Erythroblast (primary cell): ENCODE measurements around the gene TUBA3D.
"Not testable (repeated sequence)": the region's sequence is repeated elsewhere in the genome, so short reads cannot be mapped to it uniquely, and the experiment has no call there.

ENCODE experiments used
- DNase-seq, 2 experiments: peaks; one replicate each; lab custom pipeline; 2025; lab: John Stamatoyannopoulos, UW
- GATA1 ChIP-seq: IDR thresholded peaks from 2 replicates; pipeline ENCODE4 v1.6.1; 2011; ENCODE audit warnings: low read depth, mild to moderate bottlenecking, control low read depth, low read length, moderate library complexity
- POLR2A ChIP-seq: IDR thresholded peaks from 2 replicates; pipeline ENCODE4 v1.6.1; 2011; ENCODE audit warnings: mild to moderate bottlenecking, low read length

TUBA3D gene

DNA sequence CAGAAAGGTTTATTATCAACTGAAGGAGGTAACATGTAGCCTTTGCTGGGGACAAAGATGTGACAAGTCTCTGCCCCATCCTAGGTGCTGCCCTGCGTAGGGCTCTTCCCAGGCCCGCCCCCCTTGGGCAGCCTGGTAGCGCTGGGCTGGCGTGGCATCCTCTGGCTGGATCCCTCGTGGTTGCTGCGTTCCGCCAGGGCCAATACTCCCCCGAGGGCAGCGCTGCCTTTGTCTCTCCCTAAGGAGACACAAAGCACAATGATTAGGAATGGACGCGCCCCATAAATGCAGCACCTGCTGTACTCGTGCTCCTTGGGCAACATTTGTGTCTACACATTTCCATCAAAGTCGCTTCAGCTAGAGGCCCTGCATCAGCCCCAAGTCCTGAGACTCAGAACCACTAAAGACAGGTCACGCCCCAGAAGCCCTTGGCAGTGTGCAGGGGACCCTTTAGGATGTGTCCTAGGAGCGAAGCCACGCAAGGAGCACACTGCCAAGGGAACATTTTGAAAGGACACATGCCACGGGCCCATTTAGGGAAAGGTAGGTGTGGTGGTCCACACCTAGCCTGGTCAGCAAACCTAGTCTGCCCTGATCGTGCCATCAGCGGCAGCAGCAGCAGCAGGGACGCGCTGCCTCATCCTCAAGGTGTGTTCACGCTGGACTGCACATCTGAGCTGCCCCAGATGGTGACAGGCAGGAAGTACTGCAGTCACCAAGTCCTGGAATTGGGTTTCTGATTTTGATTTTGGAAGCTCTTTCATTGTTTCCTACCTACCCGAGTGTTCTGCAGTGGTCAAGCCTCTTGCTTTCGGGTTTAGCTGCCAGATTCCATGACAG, 8.3 kb downstream of the TUBA3D start:
- not testable (repeated sequence) for DNase-seq

GRCh38 chr2:131484906-131485460, 9.1 kb downstream of the TUBA3D start:
- not testable (repeated sequence) for DNase-seq

DNA sequence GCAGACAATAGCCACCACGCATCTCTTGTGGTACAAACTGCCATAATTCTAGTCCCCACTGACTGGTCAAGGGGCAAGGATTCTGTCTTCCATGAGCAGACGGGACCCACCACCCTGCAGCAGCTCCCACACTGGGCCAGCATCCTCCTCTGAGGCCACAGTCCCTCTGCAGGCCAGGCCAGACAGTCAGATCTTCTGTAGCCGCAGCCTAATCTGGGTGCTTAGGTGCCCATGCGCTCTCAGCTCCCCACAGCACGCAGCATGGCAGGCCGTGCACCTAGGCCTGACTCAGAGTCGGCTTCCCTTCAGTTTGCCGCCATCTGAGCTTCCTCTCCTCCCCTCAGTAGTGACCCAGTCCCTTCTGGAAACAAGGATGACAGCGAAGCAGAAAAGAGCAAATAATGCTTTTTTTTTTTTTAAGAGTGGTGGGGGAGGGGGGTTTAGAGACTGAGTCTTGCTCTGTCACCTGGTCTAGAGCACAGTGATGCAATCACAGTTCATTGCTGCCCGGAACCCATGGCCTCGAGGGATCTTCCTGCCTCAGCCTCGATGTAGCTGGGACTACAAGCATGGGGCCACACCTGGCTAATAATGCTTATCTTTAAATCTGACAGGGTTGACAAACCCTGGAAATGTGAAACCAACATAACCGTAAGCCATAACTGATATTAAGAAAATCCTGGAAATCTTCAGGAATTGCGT, 10.4 kb downstream of the TUBA3D start:
- DNase-seq: not testable (repeated sequence)

GRCh38 chr2:131488306-131489205, 12.6 kb downstream of the TUBA3D start:
- no peak for DNase-seq
- TF ChIP-seq GATA1 (no peak), POLR2A (no peak)

DNA sequence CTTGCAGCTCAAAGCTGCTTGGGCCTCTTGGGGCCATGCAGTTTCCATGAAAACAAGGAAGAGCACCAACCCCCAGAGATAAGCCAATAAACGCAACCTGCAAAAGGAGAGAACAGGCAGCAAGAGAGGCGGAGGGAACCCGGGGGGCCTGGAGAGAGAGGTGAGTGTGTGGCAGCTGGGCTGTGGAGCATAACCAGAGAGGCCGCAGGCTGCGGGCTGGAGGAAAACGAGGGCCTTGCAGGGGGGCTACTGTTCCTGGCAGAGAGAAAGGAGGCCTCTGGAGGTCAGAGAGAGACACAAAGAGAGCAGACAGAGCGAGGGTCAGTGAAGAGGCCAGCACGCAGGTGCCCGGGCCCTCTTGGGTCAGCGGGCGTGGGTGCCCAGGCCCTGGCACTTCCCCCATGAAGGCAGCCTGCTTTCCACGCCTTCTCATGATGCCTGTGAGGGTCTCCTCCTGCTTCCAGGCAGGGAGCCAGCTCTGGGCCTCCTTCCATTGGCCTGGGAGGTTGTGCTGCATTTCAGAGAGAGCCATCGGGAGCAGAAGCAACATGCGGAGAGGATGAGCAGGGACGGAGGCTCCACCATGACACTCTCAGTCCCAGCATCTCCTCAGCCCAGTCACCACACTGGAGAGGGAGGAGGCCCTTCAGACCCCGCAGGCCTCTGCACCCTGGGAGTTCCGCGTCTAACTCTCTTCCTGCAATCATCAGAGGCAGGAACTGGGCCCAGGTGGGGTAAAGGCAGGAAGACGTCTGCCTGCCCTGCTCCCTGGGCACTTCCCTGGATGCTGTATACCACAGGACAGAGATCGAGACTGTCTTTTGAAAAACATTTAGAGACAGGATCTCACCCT, 14.9 kb downstream of the TUBA3D start:
- peak; percentile 30 to 44 for DNase-seq

- peak; percentile 30 to 44 for DNase-seq
Observed at GRCh38 chr2:131491469-131491836, 15.5 kb downstream of the TUBA3D start.

DNA sequence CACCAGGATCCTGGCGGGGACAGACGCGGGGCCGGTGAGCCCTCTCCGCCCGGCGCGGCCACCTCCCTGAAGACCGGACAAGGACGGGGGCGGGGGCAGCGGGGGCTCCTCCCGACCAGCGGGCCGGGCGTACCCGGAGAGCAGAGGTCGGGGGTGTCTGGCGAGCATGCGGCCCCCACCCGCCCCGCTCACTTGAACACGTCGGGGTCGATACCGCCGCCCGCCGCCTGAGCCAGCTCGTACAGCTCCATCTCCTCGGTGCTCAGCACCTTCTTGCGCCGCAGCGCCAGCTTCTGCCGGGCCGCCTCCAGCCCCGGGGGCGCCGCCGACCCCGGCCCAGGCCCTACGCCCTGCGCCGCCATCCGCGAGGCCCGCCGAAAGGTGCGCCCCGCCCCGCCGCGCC, 16.1 kb downstream of the TUBA3D start, which contains the start of gene MZT2A:
Gene MZT2A, minus strand, starts transcription at position 383 of the 403 bp plus-strand sequence. Its CDS starts 21 bp downstream, at position 362.
- peak in 1 of 2 experiments; percentile 80 for DNase-seq

GRCh38 chr2:131492418-131493198, 16.7 kb downstream of the TUBA3D start:
- TF ChIP-seq GATA1: no peak
- peak; percentile 73 for TF ChIP-seq POLR2A
- DNase-seq: peak; percentile 96 to 97

GRCh38 chr2:131493199-131493968, 17.5 kb downstream of the TUBA3D start:
- peak in 1 of 2 experiments; percentile 58 for DNase-seq
- TF ChIP-seq GATA1: no peak
- TF ChIP-seq POLR2A: peak; percentile 19

GRCh38 chr2:131495506-131495905, 19.6 kb downstream of the TUBA3D start:
- peak; percentile 9 to 57 for DNase-seq

DNA sequence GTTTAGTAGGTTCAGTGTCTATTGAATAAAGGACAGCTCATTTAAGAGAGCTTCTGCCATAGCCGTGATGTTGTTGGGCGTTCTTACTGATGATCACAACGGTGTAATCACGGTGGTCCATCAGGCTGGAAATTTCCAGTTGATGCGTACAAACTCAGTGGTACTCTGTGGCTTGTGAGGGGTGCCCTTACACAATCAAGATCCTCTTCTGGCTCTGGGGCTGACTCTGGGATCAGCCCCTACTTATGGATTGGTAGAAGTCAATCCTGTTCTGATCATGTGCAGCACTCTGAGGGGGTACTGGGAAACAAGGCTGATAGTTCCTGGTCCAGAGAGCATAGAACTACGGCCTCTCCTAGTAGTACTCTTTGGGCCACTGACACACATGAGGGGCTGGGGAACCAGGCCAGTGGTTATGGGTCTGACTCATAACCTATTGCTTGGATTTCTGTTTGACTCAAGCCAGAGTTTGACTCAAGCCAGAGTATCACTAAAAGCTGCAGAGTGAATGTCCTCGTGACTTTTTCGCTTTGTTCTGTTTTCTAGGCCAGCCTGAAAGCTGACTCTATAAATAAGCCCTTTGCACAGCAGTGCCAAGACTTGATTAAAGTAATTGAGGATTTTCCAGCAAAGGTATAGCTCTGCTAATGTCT, 22.5 kb downstream of the TUBA3D start:
- DNase-seq: not testable (repeated sequence)

DNA sequence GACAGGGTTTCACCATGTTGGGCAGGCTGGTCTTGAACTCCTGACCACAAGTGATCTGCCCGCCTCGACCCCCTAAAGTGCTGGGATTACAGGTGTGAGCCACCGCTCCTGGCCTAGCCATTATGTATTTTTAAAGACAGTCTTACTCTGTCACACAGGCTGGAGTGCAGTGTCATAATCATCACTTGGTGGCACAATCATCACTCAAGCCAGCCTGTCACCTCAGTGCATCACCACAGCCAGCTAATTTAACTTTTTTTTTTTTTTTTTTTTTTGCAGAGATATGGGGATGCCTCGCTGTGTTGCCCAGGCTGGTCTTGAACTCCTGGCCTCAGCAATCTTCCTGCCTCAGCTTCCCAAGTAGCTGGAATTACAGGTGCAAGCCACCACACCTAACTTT, 27.7 kb downstream of the TUBA3D start:
- DNase-seq: not testable (repeated sequence)

GRCh38 chr2:131504082-131504750, 28.3 kb downstream of the TUBA3D start:
- not testable (repeated sequence) for DNase-seq
